H1 (cell line): ENCODE measurements around the gene EPG5. TPM values are rescaled to one million over a fixed set of nuclear protein-coding genes. Genes with fewer than 3 reads are reported as not detected.

ENCODE experiments used
- CTCF ChIA-PET: fragments of 300-600 bp; sonication (Branson Sonifier 250); formaldehyde crosslinking; loops from one replicate; lab custom pipeline; 2021; ENCODE audit not compliant: partially characterized antibody; lab: Charles Lee
- POLR2A ChIA-PET: fragments of 300-600 bp; sonication (Branson Sonifier 250); formaldehyde crosslinking; loops from one replicate; lab custom pipeline; 2021; ENCODE audit warnings: inconsistent platforms; ENCODE audit not compliant: partially characterized antibody; lab: Charles Lee
- DNase-seq, 2 experiments: peaks; one replicate each; pipeline versions ENCODE4 v3.0.0 to v3.0.0-alpha.2; 2010 to 2022; ENCODE audit warnings: low spot score in 2 of 2, low read depth in 1 of 2, mixed read lengths in 1 of 2
- FAIRE-seq: peaks from 2 replicates; lab custom pipeline; 2011; peaks lifted over from hg19 to GRCh38; lab: Jason Lieb, UNC
- H2AFZ ChIP-seq: 2 replicates; pipeline ENCODE4 v1.8.1; 2012; ENCODE audit warnings: low read length, inconsistent platforms
- H2AK5ac ChIP-seq: 2 replicates; pipeline ENCODE4 v1.6.1; 2013; ENCODE audit warnings: low read depth, low read length
- H2BK120ac ChIP-seq: replicated peaks from 2 replicates; pipeline ENCODE3; 2013; ENCODE audit warnings: low read depth, low read length, inconsistent platforms
- H2BK12ac ChIP-seq: 2 replicates; pipeline ENCODE4 v1.6.1; 2013; ENCODE audit warnings: low read depth, low read length
- H2BK15ac ChIP-seq: 2 replicates; pipeline ENCODE4 v1.6.1; 2013; ENCODE audit warnings: low read length
- H2BK20ac ChIP-seq: 2 replicates; pipeline ENCODE4 v1.6.1; 2013; ENCODE audit warnings: low read length
- H2BK5ac ChIP-seq: 2 replicates; pipeline ENCODE4 v1.6.1; 2013; ENCODE audit warnings: low read depth, low read length
- H3K14ac ChIP-seq: 2 replicates; pipeline ENCODE4 v1.6.1; 2013; ENCODE audit warnings: inconsistent platforms; ENCODE audit not compliant: insufficient read length
- H3K18ac ChIP-seq: 2 replicates; pipeline ENCODE4 v1.6.1; 2013; ENCODE audit warnings: low read length; ENCODE audit errors: extremely low read depth
- H3K23ac ChIP-seq: 2 replicates; pipeline ENCODE4 v1.6.1; 2013; ENCODE audit warnings: inconsistent platforms; ENCODE audit not compliant: insufficient read length
- H3K23me2 ChIP-seq: 2 replicates; pipeline ENCODE4 v1.6.1; 2013; ENCODE audit warnings: low read depth, low read length
- H3K27ac ChIP-seq: 2 replicates; pipeline ENCODE4 v1.6.1; 2011; ENCODE audit warnings: low read depth, low read length, inconsistent platforms
- H3K27me3 ChIP-seq, 4 experiments: replicated peaks in 1 of 4; 1 replicate in 1 of 4; 2 replicates in 3 of 4; pipeline versions ENCODE4 v1.6.1 to v1.8.1; 2011 to 2013; ENCODE audit warnings: low read length in 3 of 4, mild to moderate bottlenecking in 3 of 4, inconsistent platforms in 2 of 4, mixed read lengths in 2 of 4, moderate library complexity in 1 of 4; ENCODE audit not compliant: control insufficient read depth in 3 of 4, insufficient read depth in 3 of 4; ENCODE audit errors: extremely low read depth in 1 of 4
- H3K36me3 ChIP-seq, 4 experiments: 2 replicates each; pipeline versions ENCODE4 v1.6.1 to v1.8.1; 2011 to 2013; ENCODE audit warnings: mild to moderate bottlenecking in 4 of 4, low read length in 3 of 4, moderate library complexity in 2 of 4, control low read depth in 1 of 4, inconsistent platforms in 1 of 4; ENCODE audit not compliant: insufficient read depth in 4 of 4, control insufficient read depth in 2 of 4
- H3K4ac ChIP-seq: replicated peaks from 2 replicates; pipeline ENCODE3; 2013; ENCODE audit warnings: low read length, low read depth, mixed read lengths, inconsistent platforms; ENCODE audit not compliant: insufficient read length
- H3K4me1 ChIP-seq, 4 experiments: replicated peaks in 1 of 4; 1 replicate in 1 of 4; 2 replicates in 3 of 4; pipeline versions ENCODE4 v1.6.1 to v1.8.1; 2011 to 2013; ENCODE audit warnings: low read length in 3 of 4, inconsistent platforms in 2 of 4, mixed read lengths in 1 of 4; ENCODE audit not compliant: insufficient read depth in 4 of 4, control insufficient read depth in 3 of 4
- H3K4me2 ChIP-seq, 2 experiments: 2 replicates each; pipeline versions ENCODE4 v1.6.1 to v1.8.1; 2011 to 2013; ENCODE audit warnings: low read depth in 2 of 2, low read length in 2 of 2, control low read depth in 1 of 2, inconsistent platforms in 1 of 2, mild to moderate bottlenecking in 1 of 2; ENCODE audit not compliant: insufficient read depth in 1 of 2
- H3K4me3 ChIP-seq, 4 experiments: fragments of 200-600, 300-600 bp in 1 of 4; sonication (generic), shearing (Covaris generic), sonication (Bioruptor Twin) in 1 of 4; 2 replicates each; pipeline versions ENCODE4 v1.5.1 to v1.8.1; 2011 to 2016; ENCODE audit warnings: low read length in 4 of 4, low read depth in 3 of 4, control low read depth in 2 of 4, inconsistent platforms in 2 of 4, mild to moderate bottlenecking in 2 of 4, mixed read lengths in 1 of 4, moderate library complexity in 1 of 4; ENCODE audit not compliant: insufficient read depth in 2 of 4; ENCODE audit errors: extremely low read depth in 1 of 4
- H3K56ac ChIP-seq: replicated peaks from 2 replicates; pipeline ENCODE3; 2013; ENCODE audit warnings: low read depth, mild to moderate bottlenecking, mixed read lengths, low read length, inconsistent platforms; ENCODE audit not compliant: insufficient read length
- H3K79me1 ChIP-seq: 2 replicates; pipeline ENCODE4 v1.6.1; 2013; ENCODE audit warnings: low read depth, low read length, control low read depth
- H3K79me2 ChIP-seq, 2 experiments: 2 replicates each; pipeline versions ENCODE4 v1.6.1 to v1.8.1; 2012 to 2013; ENCODE audit warnings: low read length in 2 of 2, mild to moderate bottlenecking in 2 of 2, inconsistent platforms in 1 of 2; ENCODE audit not compliant: insufficient read depth in 2 of 2, control insufficient read depth in 1 of 2
- H3K9ac ChIP-seq, 4 experiments: replicated peaks in 1 of 4; 1 replicate in 1 of 4; 2 replicates in 3 of 4; pipeline versions ENCODE4 v1.6.1 to v1.8.1; 2011 to 2013; ENCODE audit warnings: low read depth in 3 of 4, low read length in 3 of 4, control low read depth in 2 of 4, mild to moderate bottlenecking in 2 of 4, moderate library complexity in 2 of 4, inconsistent platforms in 1 of 4; ENCODE audit errors: extremely low read depth in 1 of 4
- H3K9me3 ChIP-seq, 2 experiments: 2 replicates each; pipeline versions ENCODE4 v1.6.1 to v1.8.1; 2012 to 2013; ENCODE audit warnings: mild to moderate bottlenecking in 2 of 2, moderate library complexity in 2 of 2, control low read depth in 1 of 2, inconsistent platforms in 1 of 2, low read depth in 1 of 2, low read length in 1 of 2, mixed read lengths in 1 of 2; ENCODE audit not compliant: insufficient read depth in 2 of 2
- H4K20me1 ChIP-seq, 2 experiments: replicated peaks in 1 of 2; 2 replicates each; pipeline versions ENCODE3 to v1.8.1; 2011 to 2013; ENCODE audit warnings: inconsistent platforms in 2 of 2, low read length in 2 of 2, mild to moderate bottlenecking in 1 of 2; ENCODE audit not compliant: insufficient read depth in 2 of 2, control insufficient read depth in 1 of 2
- H4K5ac ChIP-seq: 2 replicates; pipeline ENCODE4 v1.6.1; 2013; ENCODE audit warnings: low read length, low read depth, mixed read lengths, inconsistent platforms; ENCODE audit not compliant: insufficient read length
- H4K8ac ChIP-seq: 2 replicates; pipeline ENCODE4 v1.8.0; 2013; ENCODE audit warnings: mild to moderate bottlenecking, moderate library complexity, low read length, inconsistent platforms; ENCODE audit not compliant: insufficient read depth; ENCODE audit errors: extremely low read depth
- H4K91ac ChIP-seq: replicated peaks from 2 replicates; pipeline ENCODE3; 2013; ENCODE audit warnings: low read length, mixed read lengths, inconsistent platforms; ENCODE audit not compliant: insufficient read length
- PHF8 ChIP-seq: fragments of 200-600 bp; sonication (generic); conservative IDR thresholded peaks from 2 replicates; pipeline ENCODE4 v1.7.1; 2012; ENCODE audit warnings: low read depth, mild to moderate bottlenecking, inconsistent platforms, low read length, moderate library complexity
- TAF1 ChIP-seq: IDR thresholded peaks from 2 replicates; pipeline ENCODE4 v1.6.1; 2011; ENCODE audit warnings: mild to moderate bottlenecking, low read depth, low read length
- WGBS, 2 experiments: shearing (Covaris generic) in 1 of 2; methylation state at CpG; one replicate each; pipeline versions ENCODE4 v1.1.6 to v1.1.7; 2013 to 2015; ENCODE audit warnings: low lambda C conversion rate in 2 of 2, mixed read lengths in 2 of 2, inconsistent platforms in 1 of 2, low coverage in 1 of 2, missing lambda C conversion rate in 1 of 2; ENCODE audit not compliant: insufficient replicate concordance in 2 of 2, insufficient coverage in 1 of 2, insufficient read length in 1 of 2; ENCODE audit errors: extremely low coverage in 1 of 2, missing lambda C conversion rate in 1 of 2; 5-methylcytosine and 5-hydroxymethylcytosine counted together
- polyA plus RNA-seq, 7 experiments: library from polyadenylated mRNA; depleted of rRNA in 3 of 7; stranded (reverse) in 5 of 7; unstranded in 2 of 7; fragments of >200 nt in 5 of 7; fragments of 200-250 nt in 2 of 7; gene quantifications; 1 replicate in 5 of 7; 2 replicates in 1 of 7; 4 replicates in 1 of 7; pipeline versions ENCODE4 v1.2.1 to v1.2.3, GENCODE V29; 2011 to 2013; ENCODE audit warnings: missing spikeins in 2 of 7, mixed read lengths in 2 of 7
- total RNA-seq: library from RNA; stranded (reverse); fragmentation: NEBNext Ultra II Directional; extraction: Animal tissue kit (Norgen Biotek cat#: 25700); gene quantifications from 2 replicates; pipeline ENCODE4 v1.2.1, GENCODE V29; 2021

Gene EPG5
- total and polyA plus RNA-seq, 2 of the 8 experiments (the other 6 are each of a cell fraction or from before 2014, with no cell fraction given) = 14.1 to 18.3 TPM

- no peak overlapping the region for H2AK5ac ChIP-seq
- no peak overlapping the region for H2BK15ac ChIP-seq
- H3K36me3 ChIP-seq = peaks cover 0 to 3% (median 2%) of the 10 kb centered on the region in 4 experiments; a peak in 4 of 8 replicates
- no peak overlapping the region for H3K27ac ChIP-seq
- H2BK12ac ChIP-seq = no peak overlapping the region
- no peak overlapping the region for H4K5ac ChIP-seq
- no peak overlapping the region for H3K4ac ChIP-seq
- H3K9ac ChIP-seq = no peak overlapping the region
- H3K27me3 ChIP-seq = no peaks in the 10 kb centered on the region
- H3K18ac ChIP-seq = no peak overlapping the region
- H4K91ac ChIP-seq = no peak overlapping the region
- no peaks in the 10 kb centered on the region for H3K79me2 ChIP-seq
- no peak overlapping the region for H2AFZ ChIP-seq
- FAIRE-seq (no peak), DNase-seq (no peak)
- no peak overlapping the region for H3K23ac ChIP-seq
- CTCF ChIA-PET = interaction anchor here (0.6 to 1.3 kb wide), 3 partner anchors 9 to 199 kb away, joined by 3 to 4 read pairs (median 3); no protein-coding TSS in a partner anchor
- no peaks in the 10 kb centered on the region for H3K9me3 ChIP-seq
- H3K23me2 ChIP-seq = no peaks in the 10 kb centered on the region
- H4K20me1 ChIP-seq = no peaks in the 10 kb centered on the region
- H3K79me1 ChIP-seq = no peaks in the 10 kb centered on the region
- no peak overlapping the region for H2BK120ac ChIP-seq
- POLR2A ChIA-PET = no interaction called here
- H3K14ac ChIP-seq = no peak overlapping the region
- H3K4me1 ChIP-seq = no peaks in the 10 kb centered on the region
- H4K8ac ChIP-seq = no peak overlapping the region
- no peak overlapping the region for H3K4me2 ChIP-seq
- H3K4me3 ChIP-seq = no peak overlapping the region
- no peak overlapping the region for H2BK20ac ChIP-seq
- H2BK5ac ChIP-seq = no peak overlapping the region
- H3K56ac ChIP-seq = no peak overlapping the region
- WGBS, 2 experiments = 87% methylated on average over 1 of the region's 1 CpG; no CpG with 5 or more reads in 1 of the 2 experiments
- no peak for TF ChIP-seq PHF8
- TF ChIP-seq TAF1 = no peak
Measured at GRCh38 chr18:45890606-45891005, 76.5 kb downstream of the EPG5 start.
